Hematopoietic multipotent progenitor cell treated with erythropoietin and hydrocortisone succinate and interleukin-3 and kit ligand, for 6 days (in vitro differentiated cells): ENCODE data around the gene SIK3.

Experiments
- DNase-seq: peaks from one replicate; pipeline ENCODE4 v3.0.0-alpha.2; 2015

The SIK3 gene

GRCh38 chr11:117000014-117000737 lies 98.1 kb downstream of the SIK3 start:
- DNase-seq: peak; percentile 66

GRCh38 chr11:116997071-116997470 lies 101.2 kb downstream of the SIK3 start:
- DNase-seq: no peak

- DNase-seq: no peak
Measured at GRCh38 chr11:116994195-116994594, 104.0 kb downstream of the SIK3 start.

- no peak for DNase-seq
Measured at GRCh38 chr11:116993599-116993998, 104.6 kb downstream of the SIK3 start.

- DNase-seq: no peak
Measured at GRCh38 chr11:116991491-116991890, 106.7 kb downstream of the SIK3 start.

DNA sequence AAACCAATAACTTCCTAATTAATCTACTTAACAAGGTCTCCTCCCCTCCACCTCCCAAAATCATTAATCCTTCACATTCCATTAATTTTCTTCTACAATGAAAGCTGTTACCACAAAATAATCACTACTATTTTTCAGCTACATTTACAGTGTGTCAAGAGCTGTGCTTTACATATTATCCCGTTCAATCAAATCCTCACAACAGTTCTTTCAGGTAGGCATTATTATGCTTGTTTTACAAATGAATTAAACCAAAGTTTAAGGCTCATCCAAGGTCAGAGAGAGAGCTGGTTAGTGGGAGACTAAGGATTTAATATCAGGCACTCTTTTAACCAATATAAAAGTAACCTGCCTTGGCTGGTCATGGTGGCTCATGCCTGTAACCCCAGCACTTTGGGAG lies 107.4 kb downstream of the SIK3 start:
- DNase-seq: no peak

- DNase-seq: no peak
Measured at GRCh38 chr11:116990061-116990473, 108.2 kb downstream of the SIK3 start.

DNA sequence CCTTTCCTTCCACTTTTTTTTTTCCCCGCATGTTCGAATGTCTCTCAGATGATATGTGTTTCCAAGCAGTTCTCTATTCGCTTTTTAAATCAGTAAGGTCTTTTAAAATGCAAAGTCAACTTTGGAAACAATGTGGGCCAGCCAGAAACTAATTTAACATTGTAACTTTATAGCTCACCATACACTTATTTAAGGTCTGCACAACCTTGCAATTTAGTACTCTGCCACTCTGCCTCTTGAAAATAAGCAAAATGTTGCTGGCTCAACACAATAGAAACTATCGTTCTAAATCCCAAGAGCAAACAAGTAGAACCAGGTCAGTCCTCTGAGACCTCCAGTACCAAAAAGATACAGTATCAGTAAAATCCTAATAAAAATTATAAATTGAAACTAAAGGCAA lies 109.0 kb downstream of the SIK3 start:
- DNase-seq: no peak

DNA sequence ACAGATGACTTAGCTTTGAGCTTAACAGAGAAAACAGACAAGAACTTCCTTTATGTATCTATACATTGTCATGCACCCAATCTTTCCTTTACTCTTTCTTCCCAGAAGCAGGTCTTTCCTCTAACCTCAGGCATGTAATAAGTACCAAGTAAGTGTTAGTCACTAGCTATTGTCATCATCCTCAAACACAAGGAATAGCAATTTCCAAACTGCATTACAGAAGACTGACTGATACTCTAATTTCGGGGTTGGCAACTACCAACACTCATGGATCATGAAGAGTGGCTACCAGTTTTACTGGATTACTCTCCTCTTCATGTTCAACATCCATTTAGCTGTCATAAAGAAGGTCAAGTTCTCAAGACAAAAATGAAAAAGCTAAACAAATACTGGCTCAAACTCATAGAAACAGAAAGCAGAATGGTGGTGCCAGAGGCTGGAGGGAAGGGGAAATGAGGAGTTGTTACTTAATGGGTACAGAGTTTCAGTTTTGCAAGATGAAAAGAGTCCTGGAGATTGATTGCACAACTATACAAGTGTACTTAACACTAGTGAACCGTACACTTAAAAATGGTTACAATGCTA lies 111.6 kb downstream of the SIK3 start:
- DNase-seq: peak; percentile 60

- DNase-seq: peak; percentile 86
Measured at GRCh38 chr11:116984589-116984988, 113.6 kb downstream of the SIK3 start.

- no peak for DNase-seq
Measured at GRCh38 chr11:116984186-116984585, 114.0 kb downstream of the SIK3 start.

- DNase-seq: peak; percentile 73
Measured at GRCh38 chr11:116981266-116981885, 116.9 kb downstream of the SIK3 start.

- peak; percentile 54 for DNase-seq
Measured at GRCh38 chr11:116980136-116980793, 118.0 kb downstream of the SIK3 start.

DNA sequence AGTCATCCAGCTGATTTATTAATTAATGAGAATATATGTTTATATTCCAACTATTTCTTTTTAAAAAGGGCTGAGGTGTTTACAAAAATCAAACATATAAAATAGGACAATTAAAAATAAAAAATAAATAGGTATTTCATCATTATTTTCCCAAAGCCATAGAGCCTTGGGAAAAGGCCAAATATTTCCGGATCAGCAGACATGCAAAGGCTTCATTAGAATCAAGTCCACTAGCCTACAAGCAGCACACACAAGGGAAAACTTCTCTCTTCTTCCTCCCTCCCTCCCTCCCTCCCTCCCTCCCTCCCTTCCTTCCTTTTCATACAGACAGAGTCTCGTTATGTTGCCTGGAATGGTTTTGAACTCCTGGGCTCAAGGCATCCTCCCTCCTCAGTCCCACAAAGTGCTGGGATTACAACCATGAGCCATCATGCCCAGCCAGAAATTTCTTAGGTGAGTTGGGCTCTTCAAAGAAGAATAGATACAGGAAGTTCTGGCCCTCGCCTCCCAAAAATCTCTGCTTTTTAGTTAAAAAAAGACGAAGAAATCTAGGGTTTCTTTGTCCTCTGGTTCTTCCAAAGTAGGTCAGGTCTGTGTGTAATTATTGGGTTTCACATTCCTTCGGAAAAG lies 121.2 kb downstream of the SIK3 start:
- no peak for DNase-seq

DNA sequence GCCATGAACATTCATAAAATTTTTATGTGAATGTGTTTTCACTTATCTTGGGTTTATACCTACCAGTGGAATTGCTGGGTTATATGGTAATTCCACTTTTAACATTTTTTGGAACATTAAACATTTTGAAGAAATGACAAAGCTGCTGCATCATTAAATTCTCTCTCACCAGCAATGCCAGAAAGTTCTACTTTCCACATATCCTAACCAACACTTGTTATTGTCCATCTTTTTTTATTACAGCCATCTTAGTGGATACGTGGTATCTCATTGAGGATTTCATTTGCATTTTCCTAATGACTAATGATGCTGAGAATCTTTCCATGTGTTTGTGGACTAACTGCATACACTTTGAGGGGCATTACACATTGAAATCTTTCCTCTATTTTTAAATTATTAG lies 122.6 kb downstream of the SIK3 start:
- no peak for DNase-seq

GRCh38 chr11:116973270-116973669 lies 125.0 kb downstream of the SIK3 start:
- no peak for DNase-seq

DNA sequence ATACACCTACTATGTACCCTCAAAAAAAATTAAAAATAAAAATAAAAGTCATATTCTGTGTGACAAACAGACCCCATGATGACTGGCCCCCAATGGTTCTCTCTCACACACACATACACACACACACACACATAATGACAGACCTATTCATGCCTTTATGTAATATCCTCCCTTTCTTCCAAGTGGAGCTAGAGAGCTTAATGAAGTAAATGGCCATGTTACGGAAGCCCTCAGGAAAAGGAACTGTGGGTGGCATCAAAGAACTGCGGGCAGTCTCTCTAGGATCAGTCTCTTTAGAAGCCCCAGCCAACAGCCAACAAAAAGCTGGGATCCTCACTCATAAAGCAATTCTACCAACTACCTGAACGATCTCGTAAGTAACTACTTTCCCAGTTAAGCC lies 125.5 kb downstream of the SIK3 start:
- DNase-seq: peak; percentile 38

DNA sequence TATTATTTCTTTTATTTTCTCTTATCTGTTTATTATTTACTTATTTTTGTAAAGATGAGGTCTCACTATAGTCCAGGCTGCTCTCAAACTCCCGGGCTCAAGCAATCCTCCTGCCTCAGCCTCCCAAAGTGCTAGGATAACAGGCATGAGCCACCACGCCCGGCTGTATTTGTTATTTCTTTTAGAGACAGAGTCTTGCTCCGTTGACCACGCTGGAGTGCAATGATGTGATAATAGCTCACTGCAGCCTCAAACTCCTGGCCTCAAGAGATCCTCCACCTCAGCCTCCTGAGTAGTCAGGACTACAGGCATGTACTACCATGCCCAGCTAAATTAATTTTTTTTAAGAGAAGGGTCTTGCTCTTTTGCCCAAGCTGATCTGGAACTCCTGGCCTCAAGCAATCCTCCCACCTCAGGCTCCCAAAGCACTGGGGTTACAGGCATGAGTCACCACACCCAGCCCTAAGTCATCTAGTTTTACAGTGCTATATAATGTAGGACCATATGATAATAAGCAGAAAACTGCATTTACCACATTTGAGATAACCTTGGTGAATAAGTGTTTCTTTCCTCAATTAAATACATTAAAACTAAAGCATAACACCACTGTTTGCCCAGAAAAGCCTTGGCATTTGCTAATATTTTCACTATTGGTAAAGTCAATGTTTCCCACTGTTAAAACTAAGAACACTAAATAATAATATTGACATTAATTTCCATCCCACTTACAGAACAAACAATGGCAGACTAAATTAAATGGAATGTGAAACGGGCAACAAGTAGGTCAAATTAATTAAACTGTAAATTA lies 127.5 kb downstream of the SIK3 start:
- peak; percentile 49 for DNase-seq

- DNase-seq: no peak
Measured at GRCh38 chr11:116969694-116970093, 128.5 kb downstream of the SIK3 start.

DNA sequence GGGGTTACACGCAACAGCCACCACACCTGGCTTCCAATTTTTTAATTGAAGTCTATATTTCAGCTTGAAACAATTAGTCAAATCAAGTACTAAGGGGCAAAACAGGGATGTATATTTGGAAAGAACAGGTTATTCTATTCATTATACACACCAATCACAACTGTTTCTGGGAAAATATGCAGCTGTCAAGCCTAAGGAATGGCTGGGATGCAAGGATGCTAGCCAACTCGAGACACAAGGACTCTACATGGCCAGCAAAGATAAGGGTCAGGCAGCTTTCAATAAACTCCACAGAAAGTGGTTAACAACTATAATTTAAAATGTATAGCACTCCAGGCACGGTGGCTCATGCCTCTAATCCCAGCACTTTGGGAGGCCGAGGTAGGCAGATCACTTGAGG lies 134.0 kb downstream of the SIK3 start:
- DNase-seq: no peak

GRCh38 chr11:116963813-116964212 lies 134.4 kb downstream of the SIK3 start:
- DNase-seq: no peak

DNA sequence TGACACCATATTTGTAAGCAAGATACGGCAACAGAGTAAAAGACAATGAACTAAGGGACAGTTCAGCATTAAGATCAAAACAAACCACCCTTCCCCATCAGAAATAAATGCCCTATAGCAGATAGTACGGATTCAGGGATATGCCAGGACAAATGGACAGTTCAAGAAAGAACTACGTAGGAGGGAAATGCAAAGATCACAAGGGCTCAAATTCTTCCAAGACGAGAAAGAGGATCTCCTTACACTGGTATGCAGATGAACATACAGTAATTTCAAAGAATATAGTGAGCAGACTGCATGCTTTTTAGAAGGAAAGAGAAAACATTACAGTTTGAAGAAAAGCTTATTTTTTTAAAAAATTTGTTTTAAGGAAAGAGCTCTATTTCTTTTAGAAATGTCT lies 136.1 kb downstream of the SIK3 start:
- no peak for DNase-seq

DNA sequence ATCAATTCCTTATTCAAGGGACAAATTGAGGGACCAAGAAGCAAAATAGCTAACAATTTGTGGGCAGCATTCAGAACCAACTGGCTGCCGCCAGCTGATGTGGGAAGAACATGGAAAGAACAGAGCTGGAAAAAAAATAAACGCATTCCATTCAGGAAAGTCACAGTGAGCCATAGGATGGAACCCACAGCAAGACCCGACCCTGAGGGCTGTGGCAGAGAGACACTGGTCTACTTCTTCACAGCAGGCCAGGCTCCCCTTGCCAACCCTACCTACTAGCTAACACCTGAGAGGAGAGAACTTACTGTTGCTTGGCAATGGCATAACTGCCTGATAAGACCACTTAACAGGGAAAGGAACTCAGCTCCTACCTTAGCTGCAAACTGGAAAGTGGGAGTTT lies 137.3 kb downstream of the SIK3 start:
- DNase-seq: no peak
